ENCODE data around the gene CXADR. TPM values are rescaled to one million over a fixed set of nuclear protein-coding genes. Genes with fewer than 3 reads are reported as not detected.

CXADR gene
- total RNA-seq, 3 donors from 2014 or later, result 0.32 to 38.3 (median 36.4) TPM

GRCh38 chr21:17540530-17540929 lies 27.7 kb downstream of the CXADR start:
- Histone ChIP-seq H3K9me3 (no peaks in the 10 kb centered on the region), H3K4me3 (no peak overlapping the region), H3K4me1 (no peaks in the 10 kb centered on the region), H3K27me3 (no peaks in the 10 kb centered on the region), H3K27ac (no peak overlapping the region), H3K36me3 (no peaks in the 10 kb centered on the region)
- TF ChIP-seq POLR2A (IDR thresholded peaks at IDR 0.05) (no peak), POLR2AphosphoS5 (IDR thresholded peaks at IDR 0.05) (no peak), CTCF (IDR thresholded peaks at IDR 0.05) (no peak)
- no peak for DNase-seq (ENCODE audit: low spot score in 2 of 2)
- intact Hi-C loops (cut with DNase I; ENCODE audit: low total_unique reads), result no loop called here

- Histone ChIP-seq H3K27ac (no peak overlapping the region), H3K4me3 (no peak overlapping the region), H3K9me3 (no peaks in the 10 kb centered on the region), H3K36me3 (no peaks in the 10 kb centered on the region), H3K27me3 (no peaks in the 10 kb centered on the region), H3K4me1 (no peaks in the 10 kb centered on the region)
- DNase-seq (ENCODE audit: low spot score in 2 of 2), result no peak
- TF ChIP-seq POLR2AphosphoS5 (IDR thresholded peaks at IDR 0.05), result no peak
- TF ChIP-seq POLR2A (IDR thresholded peaks at IDR 0.05), result no peak
- no peak for TF ChIP-seq CTCF (IDR thresholded peaks at IDR 0.05)
- intact Hi-C loops (cut with DNase I; ENCODE audit: low total_unique reads), result no loop called here
These were observed 29.6 kb downstream of the CXADR start for GRCh38 chr21:17542371-17543011.

- Histone ChIP-seq H3K27me3 (no peaks in the 10 kb centered on the region), H3K9me3 (no peaks in the 10 kb centered on the region), H3K27ac (no peak overlapping the region), H3K4me1 (no peaks in the 10 kb centered on the region), H3K36me3 (no peaks in the 10 kb centered on the region), H3K4me3 (no peak overlapping the region)
- DNase-seq (ENCODE audit: low spot score in 2 of 2), result no peak
- TF ChIP-seq POLR2AphosphoS5 (IDR thresholded peaks at IDR 0.05), result no peak
- no peak for TF ChIP-seq POLR2A (IDR thresholded peaks at IDR 0.05)
- TF ChIP-seq CTCF (IDR thresholded peaks at IDR 0.05), result no peak
- intact Hi-C loops (cut with DNase I; ENCODE audit: low total_unique reads), result no loop called here
These were observed 32.2 kb downstream of the CXADR start for GRCh38 chr21:17545007-17545406.

- H3K27ac ChIP-seq, result no peak overlapping the region
- no peak for TF ChIP-seq POLR2AphosphoS5 (IDR thresholded peaks at IDR 0.05)
- no peak for TF ChIP-seq CTCF (IDR thresholded peaks at IDR 0.05)
- no peak for TF ChIP-seq POLR2A (IDR thresholded peaks at IDR 0.05)
- H3K4me3 ChIP-seq, result no peak overlapping the region
- no peaks in the 10 kb centered on the region for H3K36me3 ChIP-seq
- intact Hi-C loops (cut with DNase I; ENCODE audit: low total_unique reads), result no loop called here
- no peaks in the 10 kb centered on the region for H3K4me1 ChIP-seq
- no peaks in the 10 kb centered on the region for H3K27me3 ChIP-seq
- no peaks in the 10 kb centered on the region for H3K9me3 ChIP-seq
- no peak for DNase-seq (ENCODE audit: low spot score in 2 of 2)
These were observed 35.4 kb downstream of the CXADR start for GRCh38 chr21:17548262-17548661.

GRCh38 chr21:17550671-17551308 lies 37.9 kb downstream of the CXADR start:
- H3K4me1 ChIP-seq, result no peaks in the 10 kb centered on the region
- no peak overlapping the region for H3K27ac ChIP-seq
- TF ChIP-seq POLR2AphosphoS5 (IDR thresholded peaks at IDR 0.05) (no peak), CTCF (IDR thresholded peaks at IDR 0.05) (no peak), POLR2A (IDR thresholded peaks at IDR 0.05) (no peak)
- intact Hi-C loops (cut with DNase I; ENCODE audit: low total_unique reads), result no loop called here
- H3K9me3 ChIP-seq, result no peaks in the 10 kb centered on the region
- H3K4me3 ChIP-seq, result no peak overlapping the region
- DNase-seq (ENCODE audit: low spot score in 2 of 2), result no peak
- H3K27me3 ChIP-seq, result no peaks in the 10 kb centered on the region
- H3K36me3 ChIP-seq, result no peaks in the 10 kb centered on the region

All from breast epithelium (tissue), 4 donors.